Measurements from ENCODE around the gene C1orf50. TPM values are rescaled to one million over a fixed set of nuclear protein-coding genes. Genes with fewer than 3 reads are reported as not detected.

Gene C1orf50
- total and polyA plus RNA-seq, 2 donors (not counting 3 experiments of a cell fraction or from before 2014, with no cell fraction given): 4.8 to 7.4 TPM

DNA sequence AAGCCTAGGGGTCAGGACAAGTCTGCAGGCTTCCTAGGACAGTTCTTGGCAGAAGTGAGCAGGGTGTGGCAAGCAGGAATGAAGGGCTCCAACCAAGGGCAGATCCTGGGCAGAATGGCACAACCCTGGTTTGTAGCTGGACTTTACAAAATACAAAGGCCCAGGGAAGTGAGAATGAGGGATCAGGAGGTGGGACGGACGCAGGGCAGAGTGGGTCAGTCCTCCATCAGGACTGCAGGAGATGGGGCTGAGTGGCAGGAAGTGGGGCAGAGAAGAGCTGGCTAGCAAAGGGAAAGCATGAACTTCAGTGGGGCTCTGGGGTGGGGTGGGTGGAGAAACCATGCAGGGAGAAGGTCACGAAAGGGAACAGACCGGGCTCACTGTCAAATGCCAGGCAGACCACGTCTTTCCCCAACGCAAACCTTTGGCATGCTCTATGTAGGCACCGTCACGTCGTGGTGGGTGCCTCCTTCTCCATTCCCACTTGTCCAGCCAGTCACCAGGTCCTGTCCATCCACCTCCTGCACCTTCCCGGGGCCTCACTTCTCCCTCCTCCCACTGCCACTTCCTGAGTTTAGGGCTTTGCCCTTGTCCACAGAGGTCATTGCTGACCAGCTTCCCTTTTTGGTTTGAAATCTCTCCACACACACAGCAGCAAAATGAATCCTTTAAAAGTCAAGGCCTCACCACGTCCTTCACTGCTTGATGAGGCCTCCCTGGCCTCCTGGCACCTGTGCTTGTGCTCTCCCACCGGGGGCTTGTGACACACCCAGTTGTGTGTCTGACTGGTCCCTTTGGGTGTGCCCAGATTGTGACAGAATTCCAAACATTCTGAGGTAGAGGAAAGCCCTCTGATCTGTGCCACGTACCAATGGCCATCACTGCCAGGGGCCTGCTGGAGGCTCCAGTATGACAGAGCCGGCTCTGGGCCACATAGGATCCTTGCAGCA is 18.3 kb upstream of the C1orf50 start:
- POLR2A ChIA-PET: no interaction called here
- TF ChIP-seq, protein P1, sequence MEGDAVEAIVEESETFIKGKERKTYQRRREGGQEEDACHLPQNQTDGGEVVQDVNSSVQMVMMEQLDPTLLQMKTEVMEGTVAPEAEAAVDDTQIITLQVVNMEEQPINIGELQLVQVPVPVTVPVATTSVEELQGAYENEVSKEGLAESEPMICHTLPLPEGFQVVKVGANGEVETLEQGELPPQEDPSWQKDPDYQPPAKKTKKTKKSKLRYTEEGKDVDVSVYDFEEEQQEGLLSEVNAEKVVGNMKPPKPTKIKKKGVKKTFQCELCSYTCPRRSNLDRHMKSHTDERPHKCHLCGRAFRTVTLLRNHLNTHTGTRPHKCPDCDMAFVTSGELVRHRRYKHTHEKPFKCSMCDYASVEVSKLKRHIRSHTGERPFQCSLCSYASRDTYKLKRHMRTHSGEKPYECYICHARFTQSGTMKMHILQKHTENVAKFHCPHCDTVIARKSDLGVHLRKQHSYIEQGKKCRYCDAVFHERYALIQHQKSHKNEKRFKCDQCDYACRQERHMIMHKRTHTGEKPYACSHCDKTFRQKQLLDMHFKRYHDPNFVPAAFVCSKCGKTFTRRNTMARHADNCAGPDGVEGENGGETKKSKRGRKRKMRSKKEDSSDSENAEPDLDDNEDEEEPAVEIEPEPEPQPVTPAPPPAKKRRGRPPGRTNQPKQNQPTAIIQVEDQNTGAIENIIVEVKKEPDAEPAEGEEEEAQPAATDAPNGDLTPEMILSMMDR (IDR thresholded peaks at IDR 0.05; ENCODE audit: extremely low read depth in 1 of 2, insufficient read depth in 1 of 2, low read depth in 1 of 2, low read length in 2 of 2): no peak
- TF ChIP-seq GATA2 (IDR thresholded peaks at IDR 0.05; ENCODE audit: insufficient read depth, insufficient read length, low read depth, low read length) (no peak), POLR2A (IDR thresholded peaks at IDR 0.05; ENCODE audit: low read depth, low read length) (no peak), EZH2 (IDR thresholded peaks at IDR 0.05; ENCODE audit: borderline replicate concordance, low read depth, low read length, severe bottlenecking) (no peak), MYC (IDR thresholded peaks at IDR 0.05; ENCODE audit: low read depth, low read length) (no peak), POLR2AphosphoS5 (IDR thresholded peaks at IDR 0.05; ENCODE audit: insufficient read depth, low read depth, low read length) (no peak), FOS (IDR thresholded peaks at IDR 0.05; ENCODE audit: borderline replicate concordance, insufficient read depth, low read length) (no peak), JUN (IDR thresholded peaks at IDR 0.05; ENCODE audit: borderline replicate concordance, insufficient read depth, insufficient read length, low read depth) (no peak)
- TF ChIP-seq, protein P2, sequence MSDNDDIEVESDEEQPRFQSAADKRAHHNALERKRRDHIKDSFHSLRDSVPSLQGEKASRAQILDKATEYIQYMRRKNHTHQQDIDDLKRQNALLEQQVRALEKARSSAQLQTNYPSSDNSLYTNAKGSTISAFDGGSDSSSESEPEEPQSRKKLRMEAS (IDR thresholded peaks at IDR 0.05; ENCODE audit: insufficient read depth, insufficient read length): no peak
- Histone ChIP-seq H3K27ac (ENCODE audit: insufficient read depth, low read depth, low read length) (no peak overlapping the region), H3K9me3 (replicated peaks; ENCODE audit: control insufficient read depth, insufficient read depth, low read length) (no peaks in the 10 kb centered on the region), H4K20me1 (replicated peaks; ENCODE audit: control insufficient read depth, extremely low read depth, insufficient read depth, low read length) (no peaks in the 10 kb centered on the region), H3K4me2 (ENCODE audit: insufficient read depth, low read length) (no peak overlapping the region), H3K27me3 (ENCODE audit: control insufficient read depth in 2 of 2, insufficient read depth in 2 of 2, low read length in 2 of 2) (no peaks in the 10 kb centered on the region), H3K9ac (replicated peaks; ENCODE audit: extremely low read depth, insufficient read depth, low read length) (no peak overlapping the region), H3K4me1 (ENCODE audit: control insufficient read depth, extremely low read depth, insufficient read depth, low read length) (no peaks in the 10 kb centered on the region), H3K9me1 (replicated peaks; ENCODE audit: control insufficient read depth, extremely low read depth, insufficient read depth, low read length) (no peaks in the 10 kb centered on the region), H3K36me3 (ENCODE audit: control insufficient read depth in 2 of 2, extremely low read depth in 1 of 2, insufficient read depth in 2 of 2, low read length in 2 of 2) (peaks cover 12 to 51% of the 10 kb centered on the region in 2 experiments), H2AFZ (ENCODE audit: low read depth, low read length) (no peak overlapping the region), H3K4me3 (replicated peaks in 1 of 3; ENCODE audit: insufficient read depth in 1 of 3, low read depth in 1 of 3, low read length in 3 of 3) (no peak overlapping the region), H3K79me2 (ENCODE audit: control insufficient read depth, insufficient read depth, low read length) (no peaks in the 10 kb centered on the region)
- BruUV-seq (replicated peaks): no TSS peak
- FAIRE-seq (no peak), DNase-seq (ENCODE audit: low read depth, low spot score) (no peak)
- intact Hi-C loops (cut with micrococcal nuclease): no loop called here
- dilution Hi-C loops (cut with MboI; ENCODE audit: extremely low pct_ligation_motif_present, low sequenced_read_pairs): no loop called here
- CTCF ChIA-PET: interaction anchor here (0.6 to 3.0 kb wide), 7 partner anchors 9 to 405 kb away, joined by 3 to 18 read pairs (median 6); partner anchors contain the start of gene CLDN19

All from endothelial cell of umbilical vein (primary cell).